GM12878 (cell line): ENCODE measurements around the gene RCOR1. TPM values are rescaled to one million over a fixed set of nuclear protein-coding genes. Genes with fewer than 3 reads are reported as not detected.
A peak's percentile ranks its signal among the peaks of the same experiment; 100 is the strongest.

Experiments used
- ATAC-seq: fragments of 200-7000 bp; cut with Tn5 transposase; 3 replicates; pipeline ENCODE4 v1.9.1; 2020; ENCODE audit warnings: mild to moderate bottlenecking, moderate library complexity
- BruUV-seq: library from RNA; stranded (reverse); fragments of 400-500 nt; replicated peaks from 2 replicates; lab custom pipeline; 2021; lab: Mats Ljungman, UMichigan
- CTCF ChIA-PET: fragments of 300-600 bp; sonication (Branson Sonifier 250); formaldehyde crosslinking; extraction: SDS; loops from one replicate; lab custom pipeline; 2021; ENCODE audit warnings: inconsistent platforms; lab: Yijun Ruan, JAX
- POLR2A ChIA-PET: fragments of 350-600 bp; formaldehyde crosslinking; extraction: SDS; loops from one replicate; lab custom pipeline; 2021; ENCODE audit warnings: inconsistent platforms; lab: Charles Lee
- RAD21 ChIA-PET: fragments of 300-600 bp; sonication (Branson Sonifier 250); formaldehyde crosslinking; loops from one replicate; lab custom pipeline; 2023; ENCODE audit warnings: antibody characterized with exemption; ENCODE audit not compliant: unreplicated experiment; lab: Charles Lee
- SMC1A ChIA-PET: fragments of 300-600 bp; sonication (Branson Sonifier 250); formaldehyde crosslinking; loops from one replicate; lab custom pipeline; 2023; ENCODE audit not compliant: unreplicated experiment, uncharacterized antibody; lab: Charles Lee
- DNase-seq: peaks from one replicate; pipeline ENCODE4 v3.0.0-alpha.2; 2011; ENCODE audit warnings: low read depth, low spot score
- FAIRE-seq: peaks from 3 replicates; lab custom pipeline; 2011; peaks lifted over from hg19 to GRCh38; lab: Jason Lieb, UNC
- H2AFZ ChIP-seq: 2 replicates; pipeline ENCODE4 v1.6.0; 2011; ENCODE audit warnings: low read depth, low read length, control low read depth; ENCODE audit not compliant: control insufficient read depth
- H3K27ac ChIP-seq: 2 replicates; pipeline ENCODE4 v1.5.1; 2011; ENCODE audit warnings: control low read depth; ENCODE audit not compliant: control insufficient read depth, insufficient read depth
- H3K27me3 ChIP-seq, 2 experiments: replicated peaks in 1 of 2; 2 replicates each; pipeline versions ENCODE4 v1.6.0 to v1.6.1; 2011; ENCODE audit warnings: low read length in 1 of 2; ENCODE audit not compliant: control insufficient read depth in 2 of 2, insufficient read depth in 2 of 2
- H3K36me3 ChIP-seq, 2 experiments: 2 replicates each; pipeline ENCODE4 v1.5.1; 2011; ENCODE audit warnings: low read length in 1 of 2; ENCODE audit not compliant: control insufficient read depth in 2 of 2, insufficient read depth in 2 of 2
- H3K4me1 ChIP-seq: 2 replicates; pipeline ENCODE4 v1.6.1; 2011; ENCODE audit warnings: mild to moderate bottlenecking, low read length, moderate library complexity, mixed read lengths; ENCODE audit not compliant: control insufficient read depth, insufficient read depth
- H3K4me2 ChIP-seq: 2 replicates; pipeline ENCODE4 v1.6.0; 2011; ENCODE audit warnings: control low read depth; ENCODE audit not compliant: control insufficient read depth, insufficient read depth
- H3K4me3 ChIP-seq: fragments of 200-600 bp; sonication (generic); 2 replicates; pipeline ENCODE4 v1.5.1; 2016
- H3K79me2 ChIP-seq: 2 replicates; pipeline ENCODE4 v1.6.0; 2011; ENCODE audit warnings: low read length; ENCODE audit not compliant: control insufficient read depth, insufficient read depth
- H3K9ac ChIP-seq: 2 replicates; pipeline ENCODE4 v1.8.0; 2011; ENCODE audit warnings: low read length, control low read depth, mixed read lengths; ENCODE audit not compliant: control insufficient read depth, insufficient read depth
- H3K9me3 ChIP-seq: replicated peaks from 3 replicates; pipeline ENCODE4 v1.5.1; 2011; ENCODE audit warnings: mild to moderate bottlenecking, low read length; ENCODE audit not compliant: control insufficient read depth, insufficient read depth
- H4K20me1 ChIP-seq: 2 replicates; pipeline ENCODE4 v1.6.0; 2011; ENCODE audit not compliant: control insufficient read depth, insufficient read depth
- EED ChIP-seq: sonication (generic); IDR thresholded peaks from 2 replicates; pipeline ENCODE4 v1.6.1; 2016; ENCODE audit warnings: antibody characterized with exemption, low read depth
- POLR2A ChIP-seq: IDR thresholded peaks from 2 replicates; pipeline ENCODE4 v1.6.1; 2011; ENCODE audit warnings: low read depth, mild to moderate bottlenecking, low read length
- WGBS: methylation state at CpG from one replicate; pipeline ENCODE4 v1.1.6; 2016; ENCODE audit warnings: low lambda C conversion rate; ENCODE audit not compliant: insufficient replicate concordance, insufficient coverage; ENCODE audit errors: missing lambda C conversion rate; 5-methylcytosine and 5-hydroxymethylcytosine counted together
- in situ Hi-C: fragments of 300-500 bp; cut with MboI; formaldehyde crosslinking; loops from 9 replicates; pipeline ENCODE4 v1.14.3; 2018; ENCODE audit warnings: mixed read lengths
- intact Hi-C: fragments of 100-400 bp; cut with micrococcal nuclease; formaldehyde crosslinking; loops from one replicate; pipeline ENCODE4 v1.14.2; 2022; ENCODE audit not compliant: unreplicated experiment
- polyA plus RNA-seq, 11 experiments: library from polyadenylated mRNA; depleted of rRNA in 4 of 11; unstranded in 6 of 11; stranded (reverse) in 5 of 11; fragments of >200 nt; fragmentation: Nextera tagmentation in 4 of 11; fragmentation: Illumina TruSeq in 1 of 11; extraction: Ambion mirVana in 4 of 11; extraction: Trizol in 1 of 11; gene quantifications; 1 replicate in 1 of 11; 2 replicates in 10 of 11; pipeline versions ENCODE4 v1.2.1 to v1.2.3, GENCODE V29; 2011 to 2016; ENCODE audit warnings: inconsistent platforms in 2 of 11, missing spikeins in 2 of 11, low read depth in 1 of 11
- total RNA-seq, 4 experiments: library from RNA; depleted of rRNA in 3 of 4; stranded (reverse); fragments of >200 nt in 3 of 4; fragmentation: Illumina TruSeq in 1 of 4; extraction: Trizol in 1 of 4; gene quantifications; 2 replicates each; pipeline versions ENCODE4 v1.2.1 to v1.2.3, GENCODE V29; 2013 to 2021
- TF ChIP-seq, protein P1 (sequence below): fragments of 150-350 bp; IDR thresholded peaks from 2 replicates; pipeline ENCODE4 v1.6.1; 2014; ENCODE audit warnings: mild to moderate bottlenecking, low read depth, low read length

RCOR1 gene
- total and polyA plus RNA-seq, 10 of the 15 experiments (the other 5 are each of a cell fraction or from before 2014, with no cell fraction given), result 1.6 to 12.2 (median 4.4) TPM

DNA sequence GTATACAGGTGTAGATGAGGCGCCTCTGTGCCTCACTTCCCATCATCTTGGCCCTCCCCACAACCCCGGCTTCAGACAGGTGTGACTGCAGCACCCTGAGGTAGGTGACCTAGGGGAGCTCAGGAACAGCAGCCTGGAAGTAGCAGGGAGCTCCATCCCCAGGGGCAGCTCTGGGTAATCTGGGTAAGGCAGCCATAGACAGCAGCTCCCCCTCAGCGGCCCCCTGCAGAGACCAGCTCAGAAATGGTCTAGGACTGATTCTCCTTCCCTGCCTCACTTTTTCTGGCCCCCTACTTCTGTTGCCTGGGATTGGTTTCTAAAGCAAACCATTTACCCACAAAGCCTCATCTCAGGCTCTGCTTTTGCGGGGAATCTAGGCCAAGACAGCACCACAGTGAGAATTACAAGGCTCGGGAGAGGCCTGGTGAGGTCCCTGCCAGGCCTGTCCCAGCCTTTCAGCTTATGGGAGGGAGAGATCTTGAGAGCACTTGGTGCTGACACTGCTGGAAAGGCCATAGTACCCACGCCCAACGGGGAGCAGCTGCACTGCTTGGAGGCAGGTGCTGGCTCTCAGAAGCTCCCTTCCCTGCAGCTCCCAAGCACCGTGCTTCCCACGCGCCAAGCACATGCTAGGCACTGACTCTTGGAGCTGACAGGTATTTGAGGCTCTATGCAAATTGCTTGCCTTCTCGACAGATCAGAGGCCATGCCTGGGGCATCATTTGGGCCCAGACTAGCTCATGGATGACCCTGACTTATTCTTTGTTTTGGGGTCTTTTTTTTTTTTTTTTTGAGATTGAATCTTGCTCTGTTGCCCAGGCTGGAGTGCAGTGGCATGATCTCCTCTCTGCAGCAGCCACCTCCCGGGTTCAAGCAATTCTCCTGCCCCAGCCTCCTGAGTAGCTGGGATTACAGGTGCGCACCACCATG lies 139.7 kb downstream of the RCOR1 start:
- in situ Hi-C loops, result no loop called here
- H4K20me1 ChIP-seq, result no peaks in the 10 kb centered on the region
- no peak for ATAC-seq

DNA sequence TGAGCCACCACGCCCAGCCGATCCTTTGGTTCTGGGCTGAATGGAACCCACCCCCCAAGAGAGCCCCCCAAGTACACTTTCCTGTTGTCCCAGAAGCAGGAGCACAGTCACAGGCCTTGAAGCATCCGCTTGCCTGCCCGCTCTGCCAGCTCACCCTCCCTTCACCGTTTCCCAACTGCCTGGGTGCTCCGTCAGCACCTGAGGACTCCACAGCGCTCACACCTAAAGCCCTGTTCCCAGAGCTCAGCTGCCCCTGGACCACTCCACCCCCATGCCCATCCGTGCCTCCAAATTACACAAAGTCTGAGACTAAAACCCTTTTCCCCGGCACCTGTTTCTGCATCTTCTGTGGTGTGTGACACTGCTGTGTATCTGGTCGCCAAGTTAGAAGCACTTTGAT lies 140.5 kb downstream of the RCOR1 start:
- no peaks in the 10 kb centered on the region for H3K79me2 ChIP-seq
- TF ChIP-seq EED, result no peak
- TF ChIP-seq, all 136 proteins: peak for 0
- Histone ChIP-seq H3K27me3 (no peaks in the 10 kb centered on the region), H3K4me1 (no peaks in the 10 kb centered on the region), H2AFZ (no peak overlapping the region), H3K9ac (no peak overlapping the region), H4K20me1 (no peaks in the 10 kb centered on the region), H3K9me3 (no peaks in the 10 kb centered on the region), H3K4me2 (no peak overlapping the region), H3K27ac (no peak overlapping the region), H3K36me3 (peaks cover 5 to 14% of the 10 kb centered on the region in 2 experiments; a peak in 3 of 4 replicates), H3K4me3 (no peak overlapping the region)
- intact Hi-C loops (no loop called here), in situ Hi-C loops (no loop called here)
- no peak for FAIRE-seq
- ChIA-PET SMC1A (interaction anchor here (1.1 kb wide), 2 partner anchors 19 to 34 kb away, joined by 3 read pairs; no protein-coding TSS in a partner anchor), RAD21 (no interaction called here), CTCF (no interaction called here), POLR2A (no interaction called here)
- DNase-seq, result no peak
- ATAC-seq, result no peak
- no TSS peak for BruUV-seq
- WGBS, result 97% methylated on average over 10 of the region's 10 CpGs

More for the DNA sequence above, 139.7 kb downstream of the RCOR1 start:
- ChIA-PET RAD21 (interaction anchor here (2.4 kb wide), 1 partner anchor 11 kb away, joined by 5 read pairs; no protein-coding TSS in a partner anchor), POLR2A (no interaction called here), SMC1A (interaction anchor here (0.7 to 1.4 kb wide), 6 partner anchors 11 to 137 kb away, joined by 3 read pairs; no protein-coding TSS in a partner anchor), CTCF (no interaction called here)
- no peaks in the 10 kb centered on the region for H3K4me1 ChIP-seq
- H3K27ac ChIP-seq, result no peak overlapping the region
- no peak overlapping the region for H3K4me3 ChIP-seq
- no peaks in the 10 kb centered on the region for H3K27me3 ChIP-seq
- H3K4me2 ChIP-seq, result no peak overlapping the region
- H3K9me3 ChIP-seq, result no peaks in the 10 kb centered on the region
- peaks cover 5 to 18% of the 10 kb centered on the region in 2 experiments; a peak in 3 of 4 replicates for H3K36me3 ChIP-seq
- DNase-seq (no peak), FAIRE-seq (no peak)
- H3K79me2 ChIP-seq, result no peaks in the 10 kb centered on the region
- TF ChIP-seq POLR2A, result 0 out of 2 replicates have a peak, but pooled peaks have one; percentile 42
- TF ChIP-seq, protein P1, sequence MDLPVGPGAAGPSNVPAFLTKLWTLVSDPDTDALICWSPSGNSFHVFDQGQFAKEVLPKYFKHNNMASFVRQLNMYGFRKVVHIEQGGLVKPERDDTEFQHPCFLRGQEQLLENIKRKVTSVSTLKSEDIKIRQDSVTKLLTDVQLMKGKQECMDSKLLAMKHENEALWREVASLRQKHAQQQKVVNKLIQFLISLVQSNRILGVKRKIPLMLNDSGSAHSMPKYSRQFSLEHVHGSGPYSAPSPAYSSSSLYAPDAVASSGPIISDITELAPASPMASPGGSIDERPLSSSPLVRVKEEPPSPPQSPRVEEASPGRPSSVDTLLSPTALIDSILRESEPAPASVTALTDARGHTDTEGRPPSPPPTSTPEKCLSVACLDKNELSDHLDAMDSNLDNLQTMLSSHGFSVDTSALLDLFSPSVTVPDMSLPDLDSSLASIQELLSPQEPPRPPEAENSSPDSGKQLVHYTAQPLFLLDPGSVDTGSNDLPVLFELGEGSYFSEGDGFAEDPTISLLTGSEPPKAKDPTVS, result no peak
- intact Hi-C loops, result no loop called here
- 82% methylated on average over 13 of the region's 13 CpGs for WGBS
- no TSS peak for BruUV-seq
- H3K9ac ChIP-seq, result no peak overlapping the region
- H2AFZ ChIP-seq, result no peak overlapping the region
